WTC11 (cell line): ENCODE data around the gene ZNF729. TPM values are rescaled to one million over a fixed set of nuclear protein-coding genes. Genes with fewer than 3 reads are reported as not detected.

ENCODE experiments used
- ATAC-seq: fragments of 200-7000 bp; cut with Tn5 transposase; 2 replicates; pipeline ENCODE4 v1.10.0; 2021; ENCODE audit warnings: mild to moderate bottlenecking, moderate library complexity
- CTCF ChIA-PET: fragments of 300-600 bp; sonication (Branson Sonifier 250); formaldehyde crosslinking; loops from one replicate; lab custom pipeline; 2021; ENCODE audit warnings: antibody characterized with exemption; lab: Charles Lee
- POLR2A ChIA-PET: fragments of 350-600 bp; sonication (Branson Sonifier 250); formaldehyde crosslinking; loops from one replicate; lab custom pipeline; 2021; ENCODE audit warnings: antibody characterized with exemption; lab: Charles Lee
- DNase-seq: peaks from one replicate; pipeline ENCODE4 v3.0.0; 2021; ENCODE audit warnings: low spot score
- H3K27ac Mint-ChIP-seq: 2 replicates; pipeline ENCODE4 v1.8.0; 2021; ENCODE audit warnings: mixed read lengths
- H3K27me3 Mint-ChIP-seq: 2 replicates; pipeline ENCODE4 v1.8.0; 2021; ENCODE audit warnings: low read depth, mild to moderate bottlenecking, moderate library complexity, mixed read lengths
- H3K36me3 Mint-ChIP-seq: 2 replicates; pipeline ENCODE4 v1.8.0; 2021; ENCODE audit warnings: mixed read lengths
- H3K4me1 Mint-ChIP-seq: 2 replicates; pipeline ENCODE4 v1.8.0; 2022; ENCODE audit warnings: mixed read lengths
- H3K4me3 Mint-ChIP-seq: 2 replicates; pipeline ENCODE4 v1.8.0; 2021; ENCODE audit warnings: mild to moderate bottlenecking, moderate library complexity, mixed read lengths
- H3K9me3 Mint-ChIP-seq: 2 replicates; pipeline ENCODE4 v1.8.0; 2021; ENCODE audit warnings: mixed read lengths
- CBFB ChIP-seq: sonication (generic); formaldehyde crosslinking; IDR thresholded peaks from 2 replicates; pipeline ENCODE4 v1.8.1; 2022; ENCODE audit warnings: mild to moderate bottlenecking, low read depth, missing genetic modification reagents
- CREB1 ChIP-seq: sonication (generic); formaldehyde crosslinking; IDR thresholded peaks from 2 replicates; pipeline ENCODE4 v1.8.0; 2023; ENCODE audit warnings: mild to moderate bottlenecking, missing genetic modification reagents
- ESRRA ChIP-seq: sonication (generic); formaldehyde crosslinking; IDR thresholded peaks from 2 replicates; pipeline ENCODE4 v1.8.1; 2022; ENCODE audit warnings: mild to moderate bottlenecking, missing genetic modification reagents, borderline replicate concordance
- ETV6 ChIP-seq: sonication (generic); formaldehyde crosslinking; IDR thresholded peaks from 2 replicates; pipeline ENCODE4 v1.8.1; 2022; ENCODE audit warnings: mild to moderate bottlenecking, missing genetic modification reagents
- FOXJ3 ChIP-seq: sonication (generic); formaldehyde crosslinking; IDR thresholded peaks from 2 replicates; pipeline ENCODE4 v1.9.0; 2021; ENCODE audit warnings: missing genetic modification reagents, mild to moderate bottlenecking, borderline replicate concordance
- JUN ChIP-seq: sonication (generic); formaldehyde crosslinking; IDR thresholded peaks from 2 replicates; pipeline ENCODE4 v1.8.0; 2023; ENCODE audit warnings: mild to moderate bottlenecking, missing genetic modification reagents
- NFATC4 ChIP-seq: fragments of 250-450 bp; sonication (Bioruptor Pico); IDR thresholded peaks from 2 replicates; pipeline ENCODE4 v1.9.0; 2021; ENCODE audit warnings: mild to moderate bottlenecking
- NR1H2 ChIP-seq: sonication (generic); formaldehyde crosslinking; IDR thresholded peaks from 2 replicates; pipeline ENCODE4 v1.9.0; 2021; ENCODE audit warnings: mild to moderate bottlenecking, moderate library complexity, missing genetic modification reagents
- NR3C1 ChIP-seq: sonication (generic); formaldehyde crosslinking; conservative IDR thresholded peaks from 2 replicates; pipeline ENCODE4 v1.8.1; 2023; ENCODE audit warnings: low read depth, mild to moderate bottlenecking, missing genetic modification reagents
- OVOL2 ChIP-seq: fragments of 250-450 bp; sonication (Bioruptor Pico); IDR thresholded peaks from 2 replicates; pipeline ENCODE4 v1.9.0; 2021; ENCODE audit warnings: mild to moderate bottlenecking, borderline replicate concordance
- PRRX2 ChIP-seq: fragments of 250-450 bp; sonication (Bioruptor Pico); IDR thresholded peaks from 2 replicates; pipeline ENCODE4 v1.8.0; 2021; ENCODE audit warnings: mild to moderate bottlenecking
- TEAD4 ChIP-seq: sonication (generic); formaldehyde crosslinking; IDR thresholded peaks from 2 replicates; pipeline ENCODE4 v1.8.0; 2022; ENCODE audit warnings: mild to moderate bottlenecking, missing genetic modification reagents
- TP53 ChIP-seq: sonication (generic); formaldehyde crosslinking; IDR thresholded peaks from 2 replicates; pipeline ENCODE4 v1.8.1; 2023; ENCODE audit warnings: mild to moderate bottlenecking, missing genetic modification reagents
- ZNF121 ChIP-seq: sonication (generic); formaldehyde crosslinking; IDR thresholded peaks from 2 replicates; pipeline ENCODE4 v1.8.0; 2023; ENCODE audit warnings: missing genetic modification reagents
- ZNF232 ChIP-seq: sonication (generic); formaldehyde crosslinking; IDR thresholded peaks from 2 replicates; pipeline ENCODE4 v1.8.0; 2022; ENCODE audit warnings: mild to moderate bottlenecking, missing genetic modification reagents
- ZNF416 ChIP-seq: fragments of 250-450 bp; sonication (Bioruptor Pico); IDR thresholded peaks from 2 replicates; pipeline ENCODE4 v1.9.0; 2021; ENCODE audit warnings: mild to moderate bottlenecking, inconsistent platforms
- ZNF423 ChIP-seq: fragments of 250-450 bp; sonication (Bioruptor Pico); IDR thresholded peaks from 2 replicates; pipeline ENCODE4 v2.1.2; 2022; ENCODE audit warnings: mild to moderate bottlenecking, moderate library complexity
- total RNA-seq: library from RNA; stranded (reverse); gene quantifications from 3 replicates; pipeline ENCODE4 v1.2.3, GENCODE V29; 2021
- TF ChIP-seq, protein P1 (sequence below): sonication (generic); formaldehyde crosslinking; IDR thresholded peaks from 2 replicates; pipeline ENCODE4 v1.8.0; 2022; ENCODE audit warnings: missing genetic modification reagents
- TF ChIP-seq, protein P2 (sequence below): sonication (generic); formaldehyde crosslinking; IDR thresholded peaks from 2 replicates; pipeline ENCODE4 v1.8.1; 2023; ENCODE audit warnings: mild to moderate bottlenecking, missing genetic modification reagents, moderate library complexity
- TF ChIP-seq, protein P3 (sequence below): sonication (generic); formaldehyde crosslinking; IDR thresholded peaks from 2 replicates; pipeline ENCODE4 v1.8.1; 2022; ENCODE audit warnings: low read depth, mild to moderate bottlenecking, moderate library complexity, missing genetic modification reagents, borderline replicate concordance
- TF ChIP-seq, protein P4 (sequence below): sonication (generic); formaldehyde crosslinking; IDR thresholded peaks from 2 replicates; pipeline ENCODE4 v1.8.0; 2023; ENCODE audit warnings: mild to moderate bottlenecking, missing genetic modification reagents
- TF ChIP-seq, protein P5 (sequence below): fragments of 200-600 bp; IDR thresholded peaks from 2 replicates; pipeline ENCODE4 v1.8.0; 2022; ENCODE audit warnings: antibody characterized with exemption

Gene ZNF729
- total RNA-seq, 1 experiment from 2014 or later = not detected

DNA sequence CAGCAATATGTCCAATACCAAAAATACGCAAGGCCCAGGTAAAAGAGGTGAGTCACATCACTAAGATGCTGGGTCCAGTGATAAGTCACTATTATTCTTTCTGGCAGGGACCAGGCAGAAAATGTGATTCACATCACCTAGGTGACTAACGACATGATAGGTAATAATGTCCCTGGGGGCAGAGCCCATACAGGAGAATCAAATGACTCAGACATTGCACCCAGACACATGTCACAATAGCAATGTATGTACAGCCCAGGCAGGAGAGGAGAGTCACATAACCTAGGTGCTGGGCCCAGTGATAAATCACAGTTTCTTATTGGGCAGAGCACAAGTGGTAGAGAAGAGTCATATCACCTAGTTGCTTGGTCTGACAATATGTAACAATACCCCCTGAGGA lies 28.9 kb upstream of the ZNF729 start:
- Mint-ChIP-seq H3K9me3 (peaks cover 81% of the 10 kb centered on the region), H3K27ac (no peak overlapping the region)
- no peak for DNase-seq
- no peak for TF ChIP-seq CBFB (CRISPR knock-in tag)
- TF ChIP-seq PRRX2 = no peak
- TF ChIP-seq, protein P1, sequence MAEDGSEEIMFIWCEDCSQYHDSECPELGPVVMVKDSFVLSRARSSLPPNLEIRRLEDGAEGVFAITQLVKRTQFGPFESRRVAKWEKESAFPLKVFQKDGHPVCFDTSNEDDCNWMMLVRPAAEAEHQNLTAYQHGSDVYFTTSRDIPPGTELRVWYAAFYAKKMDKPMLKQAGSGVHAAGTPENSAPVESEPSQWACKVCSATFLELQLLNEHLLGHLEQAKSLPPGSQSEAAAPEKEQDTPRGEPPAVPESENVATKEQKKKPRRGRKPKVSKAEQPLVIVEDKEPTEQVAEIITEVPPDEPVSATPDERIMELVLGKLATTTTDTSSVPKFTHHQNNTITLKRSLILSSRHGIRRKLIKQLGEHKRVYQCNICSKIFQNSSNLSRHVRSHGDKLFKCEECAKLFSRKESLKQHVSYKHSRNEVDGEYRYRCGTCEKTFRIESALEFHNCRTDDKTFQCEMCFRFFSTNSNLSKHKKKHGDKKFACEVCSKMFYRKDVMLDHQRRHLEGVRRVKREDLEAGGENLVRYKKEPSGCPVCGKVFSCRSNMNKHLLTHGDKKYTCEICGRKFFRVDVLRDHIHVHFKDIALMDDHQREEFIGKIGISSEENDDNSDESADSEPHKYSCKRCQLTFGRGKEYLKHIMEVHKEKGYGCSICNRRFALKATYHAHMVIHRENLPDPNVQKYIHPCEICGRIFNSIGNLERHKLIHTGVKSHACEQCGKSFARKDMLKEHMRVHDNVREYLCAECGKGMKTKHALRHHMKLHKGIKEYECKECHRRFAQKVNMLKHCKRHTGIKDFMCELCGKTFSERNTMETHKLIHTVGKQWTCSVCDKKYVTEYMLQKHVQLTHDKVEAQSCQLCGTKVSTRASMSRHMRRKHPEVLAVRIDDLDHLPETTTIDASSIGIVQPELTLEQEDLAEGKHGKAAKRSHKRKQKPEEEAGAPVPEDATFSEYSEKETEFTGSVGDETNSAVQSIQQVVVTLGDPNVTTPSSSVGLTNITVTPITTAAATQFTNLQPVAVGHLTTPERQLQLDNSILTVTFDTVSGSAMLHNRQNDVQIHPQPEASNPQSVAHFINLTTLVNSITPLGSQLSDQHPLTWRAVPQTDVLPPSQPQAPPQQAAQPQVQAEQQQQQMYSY (CRISPR knock-in tag) = no peak
- no peak for TF ChIP-seq ESRRA (CRISPR knock-in tag)
- no peak for TF ChIP-seq FOXJ3 (CRISPR knock-in tag)
- no peak for TF ChIP-seq ETV6 (CRISPR knock-in tag)
- TF ChIP-seq NR3C1 (CRISPR knock-in tag) = no peak
- TF ChIP-seq, protein P2, sequence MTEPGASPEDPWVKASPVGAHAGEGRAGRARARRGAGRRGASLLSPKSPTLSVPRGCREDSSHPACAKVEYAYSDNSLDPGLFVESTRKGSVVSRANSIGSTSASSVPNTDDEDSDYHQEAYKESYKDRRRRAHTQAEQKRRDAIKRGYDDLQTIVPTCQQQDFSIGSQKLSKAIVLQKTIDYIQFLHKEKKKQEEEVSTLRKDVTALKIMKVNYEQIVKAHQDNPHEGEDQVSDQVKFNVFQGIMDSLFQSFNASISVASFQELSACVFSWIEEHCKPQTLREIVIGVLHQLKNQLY (CRISPR knock-in tag) = no peak
- TF ChIP-seq, protein P3, sequence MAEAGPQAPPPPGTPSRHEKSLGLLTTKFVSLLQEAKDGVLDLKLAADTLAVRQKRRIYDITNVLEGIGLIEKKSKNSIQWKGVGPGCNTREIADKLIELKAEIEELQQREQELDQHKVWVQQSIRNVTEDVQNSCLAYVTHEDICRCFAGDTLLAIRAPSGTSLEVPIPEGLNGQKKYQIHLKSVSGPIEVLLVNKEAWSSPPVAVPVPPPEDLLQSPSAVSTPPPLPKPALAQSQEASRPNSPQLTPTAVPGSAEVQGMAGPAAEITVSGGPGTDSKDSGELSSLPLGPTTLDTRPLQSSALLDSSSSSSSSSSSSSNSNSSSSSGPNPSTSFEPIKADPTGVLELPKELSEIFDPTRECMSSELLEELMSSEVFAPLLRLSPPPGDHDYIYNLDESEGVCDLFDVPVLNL = no peak
- no peak for TF ChIP-seq OVOL2
- no peak for TF ChIP-seq JUN (CRISPR knock-in tag)
- no peak for TF ChIP-seq ZNF121 (CRISPR knock-in tag)
- no peak for TF ChIP-seq TEAD4 (CRISPR knock-in tag)
- TF ChIP-seq, protein P4, sequence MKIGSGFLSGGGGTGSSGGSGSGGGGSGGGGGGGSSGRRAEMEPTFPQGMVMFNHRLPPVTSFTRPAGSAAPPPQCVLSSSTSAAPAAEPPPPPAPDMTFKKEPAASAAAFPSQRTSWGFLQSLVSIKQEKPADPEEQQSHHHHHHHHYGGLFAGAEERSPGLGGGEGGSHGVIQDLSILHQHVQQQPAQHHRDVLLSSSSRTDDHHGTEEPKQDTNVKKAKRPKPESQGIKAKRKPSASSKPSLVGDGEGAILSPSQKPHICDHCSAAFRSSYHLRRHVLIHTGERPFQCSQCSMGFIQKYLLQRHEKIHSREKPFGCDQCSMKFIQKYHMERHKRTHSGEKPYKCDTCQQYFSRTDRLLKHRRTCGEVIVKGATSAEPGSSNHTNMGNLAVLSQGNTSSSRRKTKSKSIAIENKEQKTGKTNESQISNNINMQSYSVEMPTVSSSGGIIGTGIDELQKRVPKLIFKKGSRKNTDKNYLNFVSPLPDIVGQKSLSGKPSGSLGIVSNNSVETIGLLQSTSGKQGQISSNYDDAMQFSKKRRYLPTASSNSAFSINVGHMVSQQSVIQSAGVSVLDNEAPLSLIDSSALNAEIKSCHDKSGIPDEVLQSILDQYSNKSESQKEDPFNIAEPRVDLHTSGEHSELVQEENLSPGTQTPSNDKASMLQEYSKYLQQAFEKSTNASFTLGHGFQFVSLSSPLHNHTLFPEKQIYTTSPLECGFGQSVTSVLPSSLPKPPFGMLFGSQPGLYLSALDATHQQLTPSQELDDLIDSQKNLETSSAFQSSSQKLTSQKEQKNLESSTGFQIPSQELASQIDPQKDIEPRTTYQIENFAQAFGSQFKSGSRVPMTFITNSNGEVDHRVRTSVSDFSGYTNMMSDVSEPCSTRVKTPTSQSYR (CRISPR knock-in tag) = no peak
- TF ChIP-seq, all 79 proteins: peak for 0
- Mint-ChIP-seq H3K4me3 (no peak overlapping the region), H3K27me3 (peaks cover 12% of the 10 kb centered on the region), H3K4me1 (no peaks in the 10 kb centered on the region), H3K36me3 (peaks cover 71% of the 10 kb centered on the region)
- ChIA-PET CTCF (no interaction called here), POLR2A (no interaction called here)
- no peak for ATAC-seq

DNA sequence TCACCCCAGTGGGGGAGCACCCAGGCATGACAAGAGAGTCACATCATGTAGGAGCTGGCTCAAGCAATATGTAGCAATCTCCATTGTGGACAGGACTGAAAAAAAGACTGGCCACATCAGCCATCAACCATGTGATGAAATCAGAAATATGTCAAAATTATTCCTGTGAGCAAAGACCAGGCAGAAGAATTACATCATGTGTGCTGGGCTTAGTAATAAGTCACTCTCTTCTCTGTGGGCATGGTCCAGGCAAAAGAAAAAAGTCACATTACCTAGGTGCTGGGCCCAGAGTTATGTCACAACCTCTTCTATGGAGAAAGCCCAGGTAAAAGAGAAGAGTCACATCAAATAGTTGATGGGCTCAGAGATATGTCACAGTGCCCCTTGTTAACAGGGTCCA lies 28.3 kb upstream of the ZNF729 start:
- Mint-ChIP-seq H3K4me3 (no peak overlapping the region), H3K36me3 (peaks cover 71% of the 10 kb centered on the region)
- POLR2A ChIA-PET = no interaction called here
- DNase-seq (no peak), ATAC-seq (no peak)
- TF ChIP-seq TP53 (CRISPR knock-in tag) (no peak), ZNF232 (CRISPR knock-in tag) (no peak), CREB1 (CRISPR knock-in tag) (no peak), ZNF416 (no peak), NR1H2 (no peak), ZNF423 (CRISPR knock-in tag) (no peak), NFATC4 (CRISPR knock-in tag) (no peak)
- TF ChIP-seq, protein P5, sequence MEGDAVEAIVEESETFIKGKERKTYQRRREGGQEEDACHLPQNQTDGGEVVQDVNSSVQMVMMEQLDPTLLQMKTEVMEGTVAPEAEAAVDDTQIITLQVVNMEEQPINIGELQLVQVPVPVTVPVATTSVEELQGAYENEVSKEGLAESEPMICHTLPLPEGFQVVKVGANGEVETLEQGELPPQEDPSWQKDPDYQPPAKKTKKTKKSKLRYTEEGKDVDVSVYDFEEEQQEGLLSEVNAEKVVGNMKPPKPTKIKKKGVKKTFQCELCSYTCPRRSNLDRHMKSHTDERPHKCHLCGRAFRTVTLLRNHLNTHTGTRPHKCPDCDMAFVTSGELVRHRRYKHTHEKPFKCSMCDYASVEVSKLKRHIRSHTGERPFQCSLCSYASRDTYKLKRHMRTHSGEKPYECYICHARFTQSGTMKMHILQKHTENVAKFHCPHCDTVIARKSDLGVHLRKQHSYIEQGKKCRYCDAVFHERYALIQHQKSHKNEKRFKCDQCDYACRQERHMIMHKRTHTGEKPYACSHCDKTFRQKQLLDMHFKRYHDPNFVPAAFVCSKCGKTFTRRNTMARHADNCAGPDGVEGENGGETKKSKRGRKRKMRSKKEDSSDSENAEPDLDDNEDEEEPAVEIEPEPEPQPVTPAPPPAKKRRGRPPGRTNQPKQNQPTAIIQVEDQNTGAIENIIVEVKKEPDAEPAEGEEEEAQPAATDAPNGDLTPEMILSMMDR = no peak
- TF ChIP-seq, protein P3 = no peak
- TF ChIP-seq, all 79 proteins: peak for 0
- CTCF ChIA-PET = no interaction called here
- no peak overlapping the region for H3K27ac Mint-ChIP-seq
- H3K4me1 Mint-ChIP-seq = no peaks in the 10 kb centered on the region
- peaks cover 12% of the 10 kb centered on the region for H3K27me3 Mint-ChIP-seq
- peaks cover 81% of the 10 kb centered on the region for H3K9me3 Mint-ChIP-seq
